Fibroblast of lung (primary cell): ENCODE data around the gene CNKSR3. TPM values are rescaled to one million over a fixed set of nuclear protein-coding genes. Genes with fewer than 3 reads are reported as not detected.
A peak's percentile ranks its signal among the peaks of the same experiment; 100 is the strongest.

Experiments
- DNase-seq, 2 donors: peaks; one replicate each; pipeline versions ENCODE4 v3.0.0 to v3.0.0-alpha.2; 2010; ENCODE audit warnings: low read depth in 2 of 2
- H2AFZ ChIP-seq: 2 replicates; pipeline ENCODE4 v1.5.1; 2012; ENCODE audit warnings: low read length, control low read depth, inconsistent platforms
- H3K27ac ChIP-seq: 2 replicates; pipeline ENCODE4 v1.5.1; 2011; ENCODE audit warnings: low read length, control low read depth; ENCODE audit not compliant: insufficient read depth
- H3K27me3 ChIP-seq: 2 replicates; pipeline ENCODE4 v1.5.1; 2011; ENCODE audit warnings: mild to moderate bottlenecking, low read length; ENCODE audit not compliant: control insufficient read depth, insufficient read depth
- H3K36me3 ChIP-seq: 2 replicates; pipeline ENCODE4 v1.5.1; 2011; ENCODE audit warnings: low read length; ENCODE audit not compliant: control insufficient read depth, insufficient read depth
- H3K4me1 ChIP-seq: 2 replicates; pipeline ENCODE4 v1.5.1; 2011; ENCODE audit warnings: low read length; ENCODE audit not compliant: control insufficient read depth, insufficient read depth; ENCODE audit errors: extremely low read depth
- H3K4me2 ChIP-seq: 2 replicates; pipeline ENCODE4 v1.5.1; 2011; ENCODE audit warnings: low read length, control low read depth; ENCODE audit not compliant: insufficient read depth; ENCODE audit errors: extremely low read depth
- H3K4me3 ChIP-seq, 4 experiments: fragments of 200-600 bp in 1 of 4; sonication (generic) in 1 of 4; replicated peaks in 1 of 4; 2 replicates each; pipeline ENCODE4 v1.5.1; 2011 to 2016; ENCODE audit warnings: low read length in 4 of 4, low read depth in 3 of 4, mild to moderate bottlenecking in 3 of 4, control low read depth in 2 of 4, inconsistent platforms in 1 of 4, mixed read lengths in 1 of 4; ENCODE audit not compliant: insufficient read depth in 1 of 4; ENCODE audit errors: control extremely low read depth in 1 of 4
- H3K79me2 ChIP-seq: 2 replicates; pipeline ENCODE4 v1.5.1; 2012; ENCODE audit warnings: mild to moderate bottlenecking, low read length, inconsistent platforms; ENCODE audit not compliant: control insufficient read depth, insufficient read depth
- H3K9ac ChIP-seq: 2 replicates; pipeline ENCODE4 v1.5.1; 2011; ENCODE audit warnings: mild to moderate bottlenecking, low read length, control low read depth; ENCODE audit not compliant: insufficient read depth
- H3K9me3 ChIP-seq: 2 replicates; pipeline ENCODE4 v1.5.1; 2012; ENCODE audit warnings: low read depth, low read length; ENCODE audit not compliant: control insufficient read depth, insufficient read depth
- H4K20me1 ChIP-seq: 2 replicates; pipeline ENCODE4 v1.5.1; 2011; ENCODE audit warnings: low read length; ENCODE audit not compliant: control insufficient read depth, insufficient read depth; ENCODE audit errors: extremely low read depth
- EZH2 ChIP-seq: IDR thresholded peaks from 2 replicates; pipeline ENCODE4 v1.5.1; 2012; ENCODE audit warnings: low read length, control low read depth, mild to moderate bottlenecking; ENCODE audit errors: missing control alignments
- polyA plus RNA-seq, 2 donors: library from polyadenylated mRNA; depleted of rRNA in 1 of 2; stranded (reverse) in 1 of 2; unstranded in 1 of 2; fragments of >200 nt; gene quantifications; 2 replicates each; pipeline ENCODE4 v1.2.1, GENCODE V29; 2011 to 2012; ENCODE audit warnings: missing spikeins in 1 of 2
- total RNA-seq: library from RNA; depleted of rRNA; stranded (reverse); fragments of >200 nt; gene quantifications from 2 replicates; pipeline ENCODE4 v1.2.1, GENCODE V29; 2014
- TF ChIP-seq, protein P1 (sequence below), 2 donors: IDR thresholded peaks in 1 of 2; conservative IDR thresholded peaks in 1 of 2; 1 replicate in 1 of 2; 2 replicates in 1 of 2; pipeline ENCODE4 v1.5.1; 2011 to 2012; ENCODE audit warnings: low read length in 2 of 2, control low read depth in 1 of 2, inconsistent platforms in 1 of 2, low read depth in 1 of 2, mild to moderate bottlenecking in 1 of 2

The CNKSR3 gene
- total and polyA plus RNA-seq, 2 donors (not counting 1 experiment from before 2014, with no cell fraction given): 5.5 to 14.0 TPM

DNA sequence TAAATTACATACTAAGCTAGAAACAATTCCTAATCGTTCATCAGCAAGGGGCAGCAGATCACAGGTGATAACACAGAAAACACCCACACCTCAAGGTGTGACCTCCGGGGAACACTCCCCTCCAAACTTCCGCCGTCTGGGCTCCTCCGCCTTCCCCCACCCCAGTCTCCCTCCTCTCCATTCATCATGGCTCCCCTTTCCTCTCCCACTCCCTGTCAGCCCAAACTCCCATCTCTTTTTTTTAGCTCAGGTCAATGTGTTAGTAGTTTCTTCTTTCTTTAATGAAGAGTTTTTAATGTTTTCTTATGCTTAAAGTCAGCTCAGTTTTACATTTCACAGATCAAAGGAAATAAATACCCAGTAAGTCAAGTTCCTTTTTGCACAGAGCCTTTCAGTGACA is 20.7 kb downstream of the CNKSR3 start:
- Histone ChIP-seq H2AFZ (no peak overlapping the region), H3K27ac (no peak overlapping the region), H3K9ac (no peak overlapping the region), H3K79me2 (peaks cover 27% of the 10 kb centered on the region), H3K9me3 (no peaks in the 10 kb centered on the region), H3K27me3 (no peaks in the 10 kb centered on the region), H3K36me3 (no peaks in the 10 kb centered on the region), H3K4me2 (no peak overlapping the region), H3K4me3 (no peak overlapping the region), H4K20me1 (no peaks in the 10 kb centered on the region), H3K4me1 (peaks cover 6% of the 10 kb centered on the region)
- no peak for DNase-seq
- no peak for TF ChIP-seq EZH2
- TF ChIP-seq, protein P1, sequence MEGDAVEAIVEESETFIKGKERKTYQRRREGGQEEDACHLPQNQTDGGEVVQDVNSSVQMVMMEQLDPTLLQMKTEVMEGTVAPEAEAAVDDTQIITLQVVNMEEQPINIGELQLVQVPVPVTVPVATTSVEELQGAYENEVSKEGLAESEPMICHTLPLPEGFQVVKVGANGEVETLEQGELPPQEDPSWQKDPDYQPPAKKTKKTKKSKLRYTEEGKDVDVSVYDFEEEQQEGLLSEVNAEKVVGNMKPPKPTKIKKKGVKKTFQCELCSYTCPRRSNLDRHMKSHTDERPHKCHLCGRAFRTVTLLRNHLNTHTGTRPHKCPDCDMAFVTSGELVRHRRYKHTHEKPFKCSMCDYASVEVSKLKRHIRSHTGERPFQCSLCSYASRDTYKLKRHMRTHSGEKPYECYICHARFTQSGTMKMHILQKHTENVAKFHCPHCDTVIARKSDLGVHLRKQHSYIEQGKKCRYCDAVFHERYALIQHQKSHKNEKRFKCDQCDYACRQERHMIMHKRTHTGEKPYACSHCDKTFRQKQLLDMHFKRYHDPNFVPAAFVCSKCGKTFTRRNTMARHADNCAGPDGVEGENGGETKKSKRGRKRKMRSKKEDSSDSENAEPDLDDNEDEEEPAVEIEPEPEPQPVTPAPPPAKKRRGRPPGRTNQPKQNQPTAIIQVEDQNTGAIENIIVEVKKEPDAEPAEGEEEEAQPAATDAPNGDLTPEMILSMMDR (conservative IDR thresholded peaks at IDR 0.05 in 1 of 2, IDR thresholded peaks at IDR 0.05 in 1 of 2; ENCODE audit: low read depth in 1 of 2, low read length in 2 of 2): no peak

DNA sequence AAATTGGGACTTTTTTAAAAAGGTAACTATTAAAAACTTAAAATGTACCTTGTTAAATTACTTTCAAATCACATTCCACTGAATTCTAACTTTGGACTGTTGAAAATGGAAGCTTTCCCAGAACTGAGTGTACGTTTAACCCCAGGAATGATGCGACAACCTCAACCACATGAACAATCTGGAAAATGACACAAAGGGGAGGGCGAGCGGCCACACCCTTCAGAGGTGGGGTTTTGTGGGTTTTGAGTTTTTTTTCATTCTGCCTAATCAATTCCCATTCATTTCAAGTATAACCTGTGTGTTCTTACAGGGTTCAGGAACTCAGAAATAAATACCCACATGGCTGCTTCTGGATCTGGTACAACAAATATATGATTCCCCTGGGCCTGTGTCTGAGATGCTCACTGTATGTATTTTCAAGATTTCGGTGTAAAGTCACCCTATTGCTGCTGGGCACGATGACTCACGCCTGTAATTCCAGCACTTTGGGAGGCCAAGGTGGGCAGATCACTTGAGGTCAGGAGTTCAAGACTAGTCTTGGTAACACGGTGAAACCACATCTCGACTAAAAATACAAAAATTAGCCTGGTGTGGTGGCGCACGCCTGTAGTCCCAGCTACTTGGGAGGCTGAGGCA is 21.6 kb downstream of the CNKSR3 start:
- Histone ChIP-seq H3K4me1 (peaks cover 6% of the 10 kb centered on the region), H3K27ac (peak overlapping the region; percentile 30), H4K20me1 (no peaks in the 10 kb centered on the region), H3K36me3 (no peaks in the 10 kb centered on the region), H2AFZ (no peak overlapping the region), H3K9me3 (no peaks in the 10 kb centered on the region), H3K27me3 (no peaks in the 10 kb centered on the region), H3K9ac (no peak overlapping the region), H3K4me3 (no peak overlapping the region), H3K4me2 (no peak overlapping the region), H3K79me2 (peaks cover 24% of the 10 kb centered on the region)
- TF ChIP-seq EZH2: no peak
- TF ChIP-seq, protein P1 (conservative IDR thresholded peaks at IDR 0.05 in 1 of 2, IDR thresholded peaks at IDR 0.05 in 1 of 2; ENCODE audit: low read depth in 1 of 2, low read length in 2 of 2): no peak
- peak; percentile 75 to 87 for DNase-seq

DNA sequence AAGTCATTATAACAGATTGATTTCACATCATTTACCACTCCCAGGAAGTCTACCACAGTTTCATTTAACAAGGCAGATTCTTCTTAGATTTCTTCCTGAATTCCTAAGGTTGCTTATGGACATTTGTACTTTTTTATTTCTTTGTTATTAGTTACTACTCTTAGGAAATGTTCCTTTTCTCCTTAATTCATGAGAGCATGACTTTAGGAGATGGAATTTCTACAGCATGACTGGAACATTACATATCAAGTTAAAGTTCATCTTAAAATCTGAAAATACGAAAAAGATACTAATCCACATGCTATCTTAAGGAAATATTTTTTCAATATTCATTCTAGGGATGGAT is 22.3 kb downstream of the CNKSR3 start:
- Histone ChIP-seq H3K9ac (no peak overlapping the region), H3K9me3 (no peaks in the 10 kb centered on the region), H3K27ac (peak overlapping the region; percentile 30), H3K4me2 (no peak overlapping the region), H3K36me3 (no peaks in the 10 kb centered on the region), H3K4me1 (peaks cover 6% of the 10 kb centered on the region), H3K27me3 (no peaks in the 10 kb centered on the region), H3K79me2 (peaks cover 24% of the 10 kb centered on the region), H2AFZ (no peak overlapping the region), H3K4me3 (no peak overlapping the region), H4K20me1 (no peaks in the 10 kb centered on the region)
- DNase-seq: peak; percentile 55 to 57
- TF ChIP-seq, protein P1 (conservative IDR thresholded peaks at IDR 0.05 in 1 of 2, IDR thresholded peaks at IDR 0.05 in 1 of 2; ENCODE audit: low read depth in 1 of 2, low read length in 2 of 2): no peak
- no peak for TF ChIP-seq EZH2
